Transverse colon (tissue), 4 donors: ENCODE data around the gene GTPBP4. TPM values are rescaled to one million over a fixed set of nuclear protein-coding genes. Genes with fewer than 3 reads are reported as not detected.

Experiments used
- DNase-seq: peaks from one replicate; pipeline ENCODE4 v3.0.0-alpha.2; 2019
- H3K27ac ChIP-seq, 4 donors: fragments of 200-600 bp; sonication (generic); 2 replicates each; pipeline ENCODE4 v1.5.1; 2016 to 2018; ENCODE audit warnings: inconsistent platforms in 4 of 4
- H3K27me3 ChIP-seq: fragments of 200-600 bp; sonication (generic); 2 replicates; pipeline ENCODE4 v1.5.1; 2017; ENCODE audit warnings: inconsistent platforms
- H3K36me3 ChIP-seq, 4 donors: fragments of 200-600 bp; sonication (generic); 2 replicates each; pipeline ENCODE4 v1.5.1; 2017 to 2019; ENCODE audit warnings: inconsistent platforms in 4 of 4
- H3K4me1 ChIP-seq, 4 donors: fragments of 200-600 bp; sonication (generic); 2 replicates each; pipeline ENCODE4 v1.5.1; 2017 to 2020; ENCODE audit warnings: inconsistent platforms in 4 of 4
- H3K4me3 ChIP-seq, 4 donors: fragments of 200-600 bp; sonication (generic); 1 replicate in 1 of 4; 2 replicates in 3 of 4; pipeline versions ENCODE4 v1.5.1 to v1.6.1; 2017 to 2019; ENCODE audit warnings: inconsistent platforms in 4 of 4
- H3K9me3 ChIP-seq, 2 donors: fragments of 200-600 bp; sonication (generic); 2 replicates each; pipeline ENCODE4 v1.5.1; 2017 to 2019; ENCODE audit warnings: inconsistent platforms in 2 of 2
- EP300 ChIP-seq: sonication (generic); formaldehyde crosslinking; IDR thresholded peaks from one replicate; pipeline ENCODE4 v1.6.1; 2017; ENCODE audit warnings: antibody characterized with exemption, low read depth
- POLR2A ChIP-seq: fragments of 450-650 bp; IDR thresholded peaks from one replicate; pipeline ENCODE4 v1.6.1; 2016; ENCODE audit warnings: antibody characterized with exemption, mild to moderate bottlenecking, moderate library complexity
- POLR2AphosphoS5 ChIP-seq, 3 donors: sonication (generic); formaldehyde crosslinking; IDR thresholded peaks; one replicate each; pipeline ENCODE4 v1.6.1; 2016; ENCODE audit warnings: antibody characterized with exemption in 3 of 3
- WGBS, 2 donors: methylation state at CpG; one replicate each; pipeline ENCODE4 v1.1.5; 2018; ENCODE audit warnings: low coverage in 1 of 2; 5-methylcytosine and 5-hydroxymethylcytosine counted together
- in situ Hi-C, 4 donors: fragments of 200-750 bp; cut with MboI; loops; one replicate each; pipeline versions ENCODE4 v1.15.0 to v1.15.1; 2017; ENCODE audit warnings: low sequenced_read_pairs in 3 of 4, low pct_ligation_motif_present in 1 of 4, low pct_unique_long_range_greater_than_20kb in 1 of 4
- intact Hi-C: fragments of 100-400 bp; cut with DNase I; formaldehyde crosslinking; loops from one replicate; pipeline ENCODE4 v1.15.1; 2023; ENCODE audit warnings: low total_unique reads
- total RNA-seq, 4 donors: library from RNA; depleted of rRNA; stranded (reverse); fragments of >200 nt; gene quantifications; one replicate each; pipeline ENCODE4 v1.1.0, GENCODE V29; 2016
- TF ChIP-seq, protein P1 (sequence below), 5 experiments: fragments of 200-600 bp in 3 of 5; fragments of 450-650 bp in 2 of 5; sonication (generic) in 3 of 5; IDR thresholded peaks; 1 replicate in 2 of 5; 2 replicates in 3 of 5; pipeline ENCODE4 v1.5.1; 2016 to 2017; ENCODE audit warnings: antibody characterized with exemption in 5 of 5, inconsistent platforms in 3 of 5, mild to moderate bottlenecking in 2 of 5, moderate library complexity in 1 of 5

Gene GTPBP4
- total RNA-seq, 4 donors from 2014 or later = 9.4 to 25.4 (median 17.1) TPM

DNA sequence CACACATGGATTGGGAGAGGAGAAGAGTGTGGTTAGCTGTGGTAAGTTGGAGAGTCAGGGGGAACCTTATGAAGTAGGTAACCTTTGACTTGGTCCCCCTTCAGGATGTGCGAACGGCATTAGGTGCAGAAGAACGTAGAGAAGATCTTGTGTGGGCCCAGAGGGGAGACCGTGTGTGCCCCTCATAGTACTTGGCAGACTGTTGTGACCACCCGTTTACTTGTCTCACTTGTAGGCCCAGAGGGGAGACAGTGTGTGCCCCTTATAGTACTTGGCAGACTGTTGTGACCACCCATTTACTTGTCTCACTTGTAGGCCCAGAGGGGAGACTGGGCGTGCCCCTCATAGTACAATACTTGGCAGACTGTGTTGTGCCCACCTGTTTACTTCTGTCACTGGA, 2.6 kb downstream of the GTPBP4 start:
- no peak for TF ChIP-seq EP300
- no peak for TF ChIP-seq POLR2AphosphoS5 (IDR thresholded peaks at IDR 0.05)
- DNase-seq = no peak
- no peak overlapping the region for H3K4me3 ChIP-seq
- 78 to 89% methylated on average over 4 to 6 of the region's 6 CpGs for WGBS, 2 donors
- H3K27ac ChIP-seq = no peak overlapping the region
- intact Hi-C loops = no loop called here
- no peaks in the 10 kb centered on the region for H3K9me3 ChIP-seq
- peaks cover 11 to 21% (median 14%) of the 10 kb centered on the region in 4 donors for H3K4me1 ChIP-seq
- peaks cover 0 to 24% (median 3%) of the 10 kb centered on the region in 4 donors for H3K36me3 ChIP-seq
- in situ Hi-C loops = loop anchor here in 1 of 4 donors (25.0 kb wide), 1 partner anchor 154 kb away; no protein-coding TSS in a partner anchor
- no peaks in the 10 kb centered on the region for H3K27me3 ChIP-seq

DNA sequence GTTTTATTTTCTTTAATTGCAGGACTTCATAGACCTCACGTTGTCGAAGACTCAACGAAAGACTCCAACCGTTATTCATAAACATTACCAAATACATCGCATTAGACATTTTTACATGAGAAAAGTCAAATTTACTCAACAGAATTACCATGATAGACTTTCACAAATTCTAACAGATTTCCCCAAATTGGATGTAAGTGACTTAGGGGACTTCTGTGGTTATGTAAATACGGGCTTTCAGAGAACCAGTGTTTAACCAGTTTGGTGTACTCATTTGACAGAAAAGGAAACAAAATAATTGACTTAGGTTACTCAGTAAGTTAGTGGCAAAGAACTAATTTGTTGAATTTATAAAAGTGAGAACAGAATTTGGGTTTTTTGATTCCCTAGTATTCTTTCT, 4.2 kb downstream of the GTPBP4 start:
- Histone ChIP-seq H3K9me3 (no peaks in the 10 kb centered on the region), H3K4me1 (peaks cover 7 to 15% (median 11%) of the 10 kb centered on the region in 4 donors), H3K36me3 (peaks cover 0 to 38% (median 8%) of the 10 kb centered on the region in 4 donors), H3K27me3 (no peaks in the 10 kb centered on the region), H3K27ac (no peak overlapping the region), H3K4me3 (no peak overlapping the region)
- no peak for DNase-seq
- TF ChIP-seq, protein P1, sequence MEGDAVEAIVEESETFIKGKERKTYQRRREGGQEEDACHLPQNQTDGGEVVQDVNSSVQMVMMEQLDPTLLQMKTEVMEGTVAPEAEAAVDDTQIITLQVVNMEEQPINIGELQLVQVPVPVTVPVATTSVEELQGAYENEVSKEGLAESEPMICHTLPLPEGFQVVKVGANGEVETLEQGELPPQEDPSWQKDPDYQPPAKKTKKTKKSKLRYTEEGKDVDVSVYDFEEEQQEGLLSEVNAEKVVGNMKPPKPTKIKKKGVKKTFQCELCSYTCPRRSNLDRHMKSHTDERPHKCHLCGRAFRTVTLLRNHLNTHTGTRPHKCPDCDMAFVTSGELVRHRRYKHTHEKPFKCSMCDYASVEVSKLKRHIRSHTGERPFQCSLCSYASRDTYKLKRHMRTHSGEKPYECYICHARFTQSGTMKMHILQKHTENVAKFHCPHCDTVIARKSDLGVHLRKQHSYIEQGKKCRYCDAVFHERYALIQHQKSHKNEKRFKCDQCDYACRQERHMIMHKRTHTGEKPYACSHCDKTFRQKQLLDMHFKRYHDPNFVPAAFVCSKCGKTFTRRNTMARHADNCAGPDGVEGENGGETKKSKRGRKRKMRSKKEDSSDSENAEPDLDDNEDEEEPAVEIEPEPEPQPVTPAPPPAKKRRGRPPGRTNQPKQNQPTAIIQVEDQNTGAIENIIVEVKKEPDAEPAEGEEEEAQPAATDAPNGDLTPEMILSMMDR (IDR thresholded peaks at IDR 0.05) = no peak
- TF ChIP-seq POLR2AphosphoS5 (IDR thresholded peaks at IDR 0.05) (no peak), EP300 (no peak), POLR2A (no peak)
- intact Hi-C loops = no loop called here
- in situ Hi-C loops = loop anchor here in 1 of 4 donors (25.0 kb wide), 1 partner anchor 155 kb away; no protein-coding TSS in a partner anchor
- 87 to 88% methylated on average over 6 of the region's 6 CpGs for WGBS, 2 donors

DNA sequence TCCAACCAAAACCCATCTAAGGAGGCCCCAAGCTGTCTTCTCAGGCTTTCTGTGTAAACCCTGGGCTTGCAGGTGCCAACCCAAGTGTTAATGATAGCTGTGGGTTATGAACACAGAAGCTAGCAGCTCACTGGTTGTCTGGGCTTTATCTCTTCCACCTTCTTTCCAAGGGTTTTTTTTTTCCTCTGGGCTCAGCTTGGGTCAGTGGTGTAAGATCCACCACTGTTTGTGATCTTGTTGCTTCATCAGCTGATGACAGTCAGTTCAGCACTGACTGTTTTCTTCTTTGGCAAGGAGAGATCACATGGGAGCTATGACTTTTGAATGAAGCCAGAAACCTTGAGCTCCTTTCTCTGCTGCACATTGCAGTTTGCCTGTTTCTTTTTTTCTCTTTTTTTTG, 4.6 kb downstream of the GTPBP4 start:
- Histone ChIP-seq H3K4me3 (no peak overlapping the region), H3K27ac (no peak overlapping the region), H3K27me3 (no peaks in the 10 kb centered on the region), H3K36me3 (peaks cover 0 to 42% (median 10%) of the 10 kb centered on the region in 4 donors), H3K4me1 (peaks cover 7 to 13% (median 10%) of the 10 kb centered on the region in 4 donors), H3K9me3 (no peaks in the 10 kb centered on the region)
- DNase-seq = no peak
- in situ Hi-C loops = loop anchor here in 1 of 4 donors (25.0 kb wide), 1 partner anchor 156 kb away; no protein-coding TSS in a partner anchor
- intact Hi-C loops = no loop called here
- TF ChIP-seq POLR2A = no peak
- TF ChIP-seq, protein P1 (IDR thresholded peaks at IDR 0.05) = no peak
- no peak for TF ChIP-seq EP300
- TF ChIP-seq POLR2AphosphoS5 (IDR thresholded peaks at IDR 0.05) = no peak

DNA sequence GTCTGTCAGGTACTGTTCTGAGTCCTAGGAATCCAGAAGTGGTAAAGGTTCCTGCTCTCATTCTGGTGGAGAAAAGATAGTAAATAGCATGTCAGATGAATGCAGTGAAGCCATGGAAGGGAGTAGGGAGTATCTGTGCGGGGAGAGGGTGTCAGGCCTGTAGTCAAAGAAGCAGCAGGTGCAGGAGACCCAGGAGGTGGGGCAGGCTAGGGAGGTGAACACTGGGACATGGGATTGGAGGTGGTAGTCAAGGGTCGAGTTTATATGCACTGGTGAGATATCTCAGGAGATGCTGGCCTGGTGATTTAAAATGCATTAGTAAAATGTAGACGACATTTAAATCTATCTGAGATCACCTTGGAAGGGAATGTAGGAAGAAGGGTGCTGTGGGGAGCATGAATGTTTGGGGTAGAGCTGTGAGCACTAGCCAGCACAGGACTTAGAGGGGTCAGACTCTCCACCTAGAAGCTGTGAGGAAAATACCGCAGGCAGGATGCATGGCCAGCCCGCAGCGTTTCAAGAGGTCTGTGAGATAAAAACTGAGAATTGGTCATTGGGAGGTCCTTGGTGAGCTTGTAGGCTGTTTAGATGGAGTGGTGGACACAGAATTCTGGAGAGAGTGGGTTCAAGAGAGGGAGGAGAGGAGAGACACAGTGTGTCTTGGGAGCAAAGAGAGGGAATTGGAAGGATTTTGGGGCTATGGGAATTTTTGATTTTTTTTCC, 6.8 kb downstream of the GTPBP4 start:
- Histone ChIP-seq H3K4me3 (no peak overlapping the region), H3K36me3 (peaks cover 0 to 63% (median 20%) of the 10 kb centered on the region in 4 donors), H3K9me3 (no peaks in the 10 kb centered on the region), H3K4me1 (peaks cover 0 to 3% (median 0%) of the 10 kb centered on the region in 4 donors), H3K27me3 (no peaks in the 10 kb centered on the region), H3K27ac (no peak overlapping the region)
- in situ Hi-C loops (loop anchor here in 1 of 4 donors (25.0 kb wide), 1 partner anchor 158 kb away; no protein-coding TSS in a partner anchor), intact Hi-C loops (no loop called here)
- DNase-seq = no peak
- TF ChIP-seq POLR2A = no peak
- TF ChIP-seq EP300 = no peak
- TF ChIP-seq POLR2AphosphoS5 (IDR thresholded peaks at IDR 0.05) = no peak
- TF ChIP-seq, protein P1 (IDR thresholded peaks at IDR 0.05) = no peak
- WGBS, 2 donors = 94 to 95% methylated on average over 6 of the region's 6 CpGs
